Adrenal gland (tissue), 5 donors: ENCODE measurements around the gene IDH3B.

ENCODE experiments used
- CTCF ChIP-seq, 6 experiments: fragments of 450-650 bp in 4 of 6; fragments of 200-600 bp in 2 of 6; sonication (generic) in 1 of 6; IDR thresholded peaks; 1 replicate in 5 of 6; 2 replicates in 1 of 6; pipeline versions ENCODE4 v1.5.1 to v1.8.0; 2016 to 2021; ENCODE audit warnings: antibody characterized with exemption in 6 of 6, mild to moderate bottlenecking in 2 of 6, moderate library complexity in 1 of 6
- POLR2A ChIP-seq, 2 donors: fragments of 450-650 bp; IDR thresholded peaks; one replicate each; pipeline ENCODE4 v1.6.1; 2017; ENCODE audit warnings: antibody characterized with exemption in 2 of 2, mild to moderate bottlenecking in 2 of 2, moderate library complexity in 1 of 2
- donor health status: DM: no; HTN: no; CAD: no.

GRCh38 chr20:2625062-2625461 is 39.0 kb downstream of the IDH3B start:
- no peak for TF ChIP-seq CTCF (IDR thresholded peaks at IDR 0.05)
- no peak for TF ChIP-seq POLR2A (IDR thresholded peaks at IDR 0.05)
